ENCODE results near the gene SNTG2.

DNA sequence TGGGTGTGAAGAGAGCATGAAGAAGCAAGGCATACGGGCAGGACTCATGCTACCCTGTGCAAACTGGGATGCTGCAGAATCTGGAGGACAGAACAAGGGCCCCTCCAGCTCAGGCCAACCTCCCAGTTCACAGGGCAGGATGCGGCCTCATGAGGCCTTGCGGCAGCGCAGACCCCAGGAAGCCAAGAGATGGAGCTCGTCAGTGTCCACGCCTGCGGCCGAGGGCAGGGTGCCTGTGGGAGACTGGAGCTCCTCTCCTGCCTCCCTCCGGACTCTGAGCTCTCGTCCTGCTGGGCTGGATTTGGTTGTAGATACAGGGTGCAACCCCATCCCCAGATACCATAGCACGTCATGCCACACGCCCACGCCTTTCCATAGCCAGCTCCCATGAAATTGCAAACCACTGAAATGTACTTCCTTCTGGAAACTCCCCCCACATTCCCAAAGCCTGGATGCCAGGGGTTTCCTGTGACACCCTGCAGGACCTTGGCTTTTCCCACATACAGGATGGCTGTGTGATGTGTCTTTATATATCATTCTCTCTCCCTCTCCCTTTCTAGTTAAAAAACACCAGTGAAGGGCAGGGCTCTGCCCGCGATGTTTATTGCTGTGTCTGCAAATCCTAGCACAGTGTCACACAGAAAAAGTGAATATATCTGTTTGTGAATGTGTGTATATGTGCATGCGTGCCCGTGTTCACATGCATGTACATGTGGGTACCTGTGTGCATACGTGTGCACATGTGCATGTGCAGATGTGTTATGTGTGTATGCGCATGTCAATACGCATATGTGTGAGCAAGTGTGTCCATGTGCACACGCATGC, 12.3 kb upstream of the SNTG2 start:
- no peak for TF ChIP-seq SMC3 (IDR thresholded peaks at IDR 0.05; ENCODE audit: borderline replicate concordance, low read length)
- TF ChIP-seq CHD2 (IDR thresholded peaks at IDR 0.05; ENCODE audit: borderline replicate concordance, low read depth, low read length) = no peak
- TF ChIP-seq, protein P1, sequence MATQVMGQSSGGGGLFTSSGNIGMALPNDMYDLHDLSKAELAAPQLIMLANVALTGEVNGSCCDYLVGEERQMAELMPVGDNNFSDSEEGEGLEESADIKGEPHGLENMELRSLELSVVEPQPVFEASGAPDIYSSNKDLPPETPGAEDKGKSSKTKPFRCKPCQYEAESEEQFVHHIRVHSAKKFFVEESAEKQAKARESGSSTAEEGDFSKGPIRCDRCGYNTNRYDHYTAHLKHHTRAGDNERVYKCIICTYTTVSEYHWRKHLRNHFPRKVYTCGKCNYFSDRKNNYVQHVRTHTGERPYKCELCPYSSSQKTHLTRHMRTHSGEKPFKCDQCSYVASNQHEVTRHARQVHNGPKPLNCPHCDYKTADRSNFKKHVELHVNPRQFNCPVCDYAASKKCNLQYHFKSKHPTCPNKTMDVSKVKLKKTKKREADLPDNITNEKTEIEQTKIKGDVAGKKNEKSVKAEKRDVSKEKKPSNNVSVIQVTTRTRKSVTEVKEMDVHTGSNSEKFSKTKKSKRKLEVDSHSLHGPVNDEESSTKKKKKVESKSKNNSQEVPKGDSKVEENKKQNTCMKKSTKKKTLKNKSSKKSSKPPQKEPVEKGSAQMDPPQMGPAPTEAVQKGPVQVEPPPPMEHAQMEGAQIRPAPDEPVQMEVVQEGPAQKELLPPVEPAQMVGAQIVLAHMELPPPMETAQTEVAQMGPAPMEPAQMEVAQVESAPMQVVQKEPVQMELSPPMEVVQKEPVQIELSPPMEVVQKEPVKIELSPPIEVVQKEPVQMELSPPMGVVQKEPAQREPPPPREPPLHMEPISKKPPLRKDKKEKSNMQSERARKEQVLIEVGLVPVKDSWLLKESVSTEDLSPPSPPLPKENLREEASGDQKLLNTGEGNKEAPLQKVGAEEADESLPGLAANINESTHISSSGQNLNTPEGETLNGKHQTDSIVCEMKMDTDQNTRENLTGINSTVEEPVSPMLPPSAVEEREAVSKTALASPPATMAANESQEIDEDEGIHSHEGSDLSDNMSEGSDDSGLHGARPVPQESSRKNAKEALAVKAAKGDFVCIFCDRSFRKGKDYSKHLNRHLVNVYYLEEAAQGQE (IDR thresholded peaks at IDR 0.05; ENCODE audit: low read depth, low read length) = no peak
- no peak for TF ChIP-seq POLR2AphosphoS5 (IDR thresholded peaks at IDR 0.05; ENCODE audit: low read length)
- no peak for TF ChIP-seq RELA (IDR thresholded peaks at IDR 0.05; ENCODE audit: borderline replicate concordance, partially characterized antibody)
- no peak for TF ChIP-seq NFYB (IDR thresholded peaks at IDR 0.05; ENCODE audit: insufficient read depth, low read depth, low read length)
- TF ChIP-seq, protein P2, sequence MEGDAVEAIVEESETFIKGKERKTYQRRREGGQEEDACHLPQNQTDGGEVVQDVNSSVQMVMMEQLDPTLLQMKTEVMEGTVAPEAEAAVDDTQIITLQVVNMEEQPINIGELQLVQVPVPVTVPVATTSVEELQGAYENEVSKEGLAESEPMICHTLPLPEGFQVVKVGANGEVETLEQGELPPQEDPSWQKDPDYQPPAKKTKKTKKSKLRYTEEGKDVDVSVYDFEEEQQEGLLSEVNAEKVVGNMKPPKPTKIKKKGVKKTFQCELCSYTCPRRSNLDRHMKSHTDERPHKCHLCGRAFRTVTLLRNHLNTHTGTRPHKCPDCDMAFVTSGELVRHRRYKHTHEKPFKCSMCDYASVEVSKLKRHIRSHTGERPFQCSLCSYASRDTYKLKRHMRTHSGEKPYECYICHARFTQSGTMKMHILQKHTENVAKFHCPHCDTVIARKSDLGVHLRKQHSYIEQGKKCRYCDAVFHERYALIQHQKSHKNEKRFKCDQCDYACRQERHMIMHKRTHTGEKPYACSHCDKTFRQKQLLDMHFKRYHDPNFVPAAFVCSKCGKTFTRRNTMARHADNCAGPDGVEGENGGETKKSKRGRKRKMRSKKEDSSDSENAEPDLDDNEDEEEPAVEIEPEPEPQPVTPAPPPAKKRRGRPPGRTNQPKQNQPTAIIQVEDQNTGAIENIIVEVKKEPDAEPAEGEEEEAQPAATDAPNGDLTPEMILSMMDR (IDR thresholded peaks at IDR 0.05 in 2 of 3, conservative IDR thresholded peaks at IDR 0.05 in 1 of 3; ENCODE audit: control insufficient read depth in 2 of 3, extremely low read depth in 1 of 3, insufficient read depth in 1 of 3, low read depth in 3 of 3, low read length in 3 of 3) = no peak
